ENCODE data around the gene ATP6V0D1. TPM values are rescaled to one million over a fixed set of nuclear protein-coding genes. Genes with fewer than 3 reads are reported as not detected.

ATP6V0D1 gene
- total and polyA plus RNA-seq, 2 experiments from 2014 or later: 20.6 to 68.7 TPM

DNA sequence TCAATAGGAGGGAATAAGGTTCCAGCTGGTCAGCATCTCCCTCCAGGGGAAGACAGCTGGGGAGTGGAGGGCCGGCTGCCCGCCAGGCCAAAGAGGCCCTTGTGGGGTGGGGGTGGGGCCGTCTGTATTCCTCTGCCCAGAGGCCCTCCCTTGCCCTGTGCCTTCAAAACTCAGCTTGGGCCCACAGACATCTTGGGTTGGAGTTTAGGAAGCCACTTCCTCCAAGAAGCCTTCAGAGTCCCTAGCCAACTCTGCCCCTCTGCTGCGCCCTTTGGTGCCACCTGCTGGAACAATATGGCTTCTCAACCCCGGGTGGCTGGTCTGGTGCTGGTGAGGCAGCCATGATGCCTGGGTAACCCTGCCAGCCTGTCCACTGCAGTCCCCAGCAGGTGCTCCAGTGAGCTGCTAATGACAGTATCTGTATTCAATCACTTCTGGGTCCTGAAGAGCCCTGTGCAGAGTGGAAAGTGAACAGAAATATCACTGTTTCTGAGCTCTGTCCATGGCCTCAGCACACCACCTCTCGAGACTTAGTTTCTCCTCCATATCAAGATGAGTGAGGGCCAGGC lies 33.4 kb downstream of the ATP6V0D1 start:
- TF ChIP-seq, protein P1, sequence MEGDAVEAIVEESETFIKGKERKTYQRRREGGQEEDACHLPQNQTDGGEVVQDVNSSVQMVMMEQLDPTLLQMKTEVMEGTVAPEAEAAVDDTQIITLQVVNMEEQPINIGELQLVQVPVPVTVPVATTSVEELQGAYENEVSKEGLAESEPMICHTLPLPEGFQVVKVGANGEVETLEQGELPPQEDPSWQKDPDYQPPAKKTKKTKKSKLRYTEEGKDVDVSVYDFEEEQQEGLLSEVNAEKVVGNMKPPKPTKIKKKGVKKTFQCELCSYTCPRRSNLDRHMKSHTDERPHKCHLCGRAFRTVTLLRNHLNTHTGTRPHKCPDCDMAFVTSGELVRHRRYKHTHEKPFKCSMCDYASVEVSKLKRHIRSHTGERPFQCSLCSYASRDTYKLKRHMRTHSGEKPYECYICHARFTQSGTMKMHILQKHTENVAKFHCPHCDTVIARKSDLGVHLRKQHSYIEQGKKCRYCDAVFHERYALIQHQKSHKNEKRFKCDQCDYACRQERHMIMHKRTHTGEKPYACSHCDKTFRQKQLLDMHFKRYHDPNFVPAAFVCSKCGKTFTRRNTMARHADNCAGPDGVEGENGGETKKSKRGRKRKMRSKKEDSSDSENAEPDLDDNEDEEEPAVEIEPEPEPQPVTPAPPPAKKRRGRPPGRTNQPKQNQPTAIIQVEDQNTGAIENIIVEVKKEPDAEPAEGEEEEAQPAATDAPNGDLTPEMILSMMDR (conservative IDR thresholded peaks at IDR 0.05; ENCODE audit: low read depth in 2 of 2): peak; percentile 53 to 79
- TF ChIP-seq NANOG (IDR thresholded peaks at IDR 0.05; ENCODE audit: borderline replicate concordance) (no peak), POLR2AphosphoS5 (IDR thresholded peaks at IDR 0.05; ENCODE audit: low read depth) (no peak)
- Histone ChIP-seq H3K27me3 (ENCODE audit: insufficient read depth) (no peaks in the 10 kb centered on the region), H3K4me3 (no peak overlapping the region), H3K9me2 (ENCODE audit: insufficient read depth) (no peaks in the 10 kb centered on the region), H2AFZ (no peak overlapping the region), H3K27ac (ENCODE audit: low read depth) (no peak overlapping the region), H3F3A (replicated peaks; ENCODE audit: low read depth) (no peaks in the 10 kb centered on the region), H3K4me1 (ENCODE audit: insufficient read depth) (no peaks in the 10 kb centered on the region), H3K36me3 (ENCODE audit: insufficient read depth) (no peaks in the 10 kb centered on the region), H3K79me2 (replicated peaks; ENCODE audit: insufficient read depth) (no peaks in the 10 kb centered on the region), H4K20me1 (replicated peaks; ENCODE audit: insufficient read depth) (no peaks in the 10 kb centered on the region; the same call in 1 of the 2 replicates), H3K4me2 (no peak overlapping the region)
- Mint-ChIP-seq H3K4me3 (no peak overlapping the region), H3K9me3 (peaks cover 3% of the 10 kb centered on the region; the same call in 1 of the 3 replicates), H3K36me3 (ENCODE audit: low read depth) (peaks cover 17% of the 10 kb centered on the region), H3K27me3 (ENCODE audit: insufficient read depth, low read depth, poor library complexity) (peaks cover 21% of the 10 kb centered on the region), H3K4me1 (peaks cover 6% of the 10 kb centered on the region), H3K27ac (no peak overlapping the region)
- DNase-seq (ENCODE audit: low spot score) (peak; percentile 61), ATAC-seq (peak; percentile 35)

DNA sequence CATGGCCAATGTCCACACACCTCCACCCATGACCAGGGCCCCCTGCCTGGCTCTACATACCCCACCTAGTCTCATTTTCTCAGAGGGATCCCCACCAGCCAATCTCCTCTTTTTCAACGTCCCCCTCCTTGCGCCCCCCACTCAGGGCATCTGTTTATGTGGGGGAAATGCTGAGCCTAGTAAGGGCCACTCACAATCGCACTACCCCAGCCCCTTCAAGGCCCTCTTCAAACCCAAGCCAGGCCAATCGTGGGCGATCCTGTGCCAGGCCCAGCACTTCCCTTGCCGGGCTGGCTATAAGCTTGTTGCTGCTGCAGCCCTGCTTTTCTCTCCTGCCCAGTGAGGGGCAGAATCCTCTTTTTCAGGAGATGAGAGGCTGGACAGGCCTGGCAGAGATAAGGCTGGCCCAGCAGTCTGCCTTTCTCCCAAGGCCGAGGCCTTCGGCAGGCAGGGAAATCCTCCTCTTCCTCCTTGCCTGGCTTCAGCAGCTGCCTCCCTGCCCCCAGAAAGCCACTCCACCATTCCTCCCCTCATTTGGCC lies 33.9 kb downstream of the ATP6V0D1 start:
- Mint-ChIP-seq H3K9me3 (peaks cover 3% of the 10 kb centered on the region; the same call in 1 of the 3 replicates), H3K27ac (no peak overlapping the region), H3K36me3 (ENCODE audit: low read depth) (peaks cover 17% of the 10 kb centered on the region), H3K4me3 (no peak overlapping the region), H3K27me3 (ENCODE audit: insufficient read depth, low read depth, poor library complexity) (peaks cover 21% of the 10 kb centered on the region), H3K4me1 (peaks cover 6% of the 10 kb centered on the region)
- Histone ChIP-seq H3F3A (replicated peaks; ENCODE audit: low read depth) (no peaks in the 10 kb centered on the region), H3K36me3 (ENCODE audit: insufficient read depth) (no peaks in the 10 kb centered on the region), H2AFZ (no peak overlapping the region), H3K9me2 (ENCODE audit: insufficient read depth) (no peaks in the 10 kb centered on the region), H3K4me1 (ENCODE audit: insufficient read depth) (no peaks in the 10 kb centered on the region), H3K4me2 (no peak overlapping the region), H3K79me2 (replicated peaks; ENCODE audit: insufficient read depth) (no peaks in the 10 kb centered on the region), H4K20me1 (replicated peaks; ENCODE audit: insufficient read depth) (no peaks in the 10 kb centered on the region; the same call in 1 of the 2 replicates), H3K4me3 (no peak overlapping the region), H3K27ac (ENCODE audit: low read depth) (no peak overlapping the region), H3K27me3 (ENCODE audit: insufficient read depth) (no peaks in the 10 kb centered on the region)
- ATAC-seq (no peak), DNase-seq (ENCODE audit: low spot score) (no peak)
- no peak for TF ChIP-seq ZNF462 (CRISPR knock-in tag; IDR thresholded peaks at IDR 0.05)
- TF ChIP-seq POLR2AphosphoS5 (IDR thresholded peaks at IDR 0.05; ENCODE audit: low read depth): no peak
- TF ChIP-seq STAT1 (IDR thresholded peaks at IDR 0.05; ENCODE audit: unreplicated experiment): no peak
- TF ChIP-seq CREB1 (CRISPR knock-in tag; IDR thresholded peaks at IDR 0.05; ENCODE audit: low read depth): no peak
- no peak for TF ChIP-seq ZNF114 (CRISPR knock-in tag; IDR thresholded peaks at IDR 0.05)
- TF ChIP-seq, protein P1 (conservative IDR thresholded peaks at IDR 0.05; ENCODE audit: low read depth in 2 of 2): no peak
